HG02938 (cell line): ENCODE results near the gene FAM83F.
A peak's percentile ranks its signal among the peaks of the same experiment; 100 is the strongest.

Source experiments
- ATAC-seq: cut with Tn5 transposase; IDR thresholded peaks from one replicate; pipeline ENCODE4 v1.9.1; 2021; ENCODE audit warnings: mild to moderate bottlenecking, moderate library complexity; ENCODE audit not compliant: unreplicated experiment

Gene FAM83F

DNA sequence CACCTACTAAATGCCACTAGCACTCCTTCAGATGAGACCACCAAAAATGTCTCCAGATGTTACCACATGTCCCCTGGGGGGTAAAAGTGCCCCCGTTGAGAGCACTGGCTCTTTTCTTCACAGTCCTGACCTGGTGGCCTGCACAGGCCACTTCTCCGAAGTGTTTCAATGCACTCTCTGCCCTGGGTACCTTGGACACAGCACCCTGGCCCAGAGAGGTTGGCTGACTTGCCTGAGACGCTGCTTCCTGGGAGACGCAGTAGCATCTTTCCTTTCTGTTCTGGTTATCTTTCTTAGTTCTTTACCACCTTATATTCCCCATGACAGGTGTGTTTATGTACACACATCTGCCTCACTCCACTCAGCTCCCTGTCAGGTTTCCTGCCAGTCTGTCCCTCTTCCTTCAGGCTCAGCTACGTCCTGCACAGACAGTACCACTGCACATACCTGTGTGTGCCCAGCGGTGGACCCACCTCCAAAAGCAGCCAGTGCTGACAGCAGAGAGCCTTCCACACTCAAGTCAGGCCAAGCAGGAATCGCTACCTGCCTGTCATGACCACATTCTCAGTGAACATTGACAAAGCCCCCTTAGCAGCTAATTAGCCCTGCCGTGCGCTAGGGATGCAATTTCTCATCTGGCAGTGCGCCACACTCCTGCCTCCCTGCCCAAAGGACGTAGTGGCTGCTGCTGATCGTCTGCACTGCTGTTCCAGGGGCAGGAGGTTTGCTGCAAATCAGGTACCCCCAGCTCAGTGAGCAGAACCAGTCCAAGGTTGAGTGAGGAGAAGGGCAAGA lies 39.0 kb downstream of the FAM83F start:
- no peak for ATAC-seq

DNA sequence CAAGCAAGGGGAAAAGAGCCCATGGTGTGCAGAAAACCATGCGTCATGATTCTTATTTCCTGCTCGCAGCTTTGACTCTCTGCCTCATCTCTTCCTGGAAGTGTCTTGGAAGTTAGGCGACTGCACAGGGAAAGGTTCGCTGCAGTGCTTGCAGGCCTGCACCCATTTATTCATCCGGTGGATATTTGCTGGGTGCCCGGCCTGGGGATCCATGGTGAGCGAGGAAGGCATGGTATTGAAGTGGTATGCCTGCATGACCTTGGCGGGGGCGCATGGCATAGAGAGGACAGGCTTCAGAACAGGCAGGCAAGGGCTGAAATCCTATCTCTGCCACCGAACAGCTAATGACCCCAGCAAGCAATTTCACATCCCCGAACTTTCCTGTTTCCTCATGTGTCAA lies 40.6 kb downstream of the FAM83F start:
- no peak for ATAC-seq

DNA sequence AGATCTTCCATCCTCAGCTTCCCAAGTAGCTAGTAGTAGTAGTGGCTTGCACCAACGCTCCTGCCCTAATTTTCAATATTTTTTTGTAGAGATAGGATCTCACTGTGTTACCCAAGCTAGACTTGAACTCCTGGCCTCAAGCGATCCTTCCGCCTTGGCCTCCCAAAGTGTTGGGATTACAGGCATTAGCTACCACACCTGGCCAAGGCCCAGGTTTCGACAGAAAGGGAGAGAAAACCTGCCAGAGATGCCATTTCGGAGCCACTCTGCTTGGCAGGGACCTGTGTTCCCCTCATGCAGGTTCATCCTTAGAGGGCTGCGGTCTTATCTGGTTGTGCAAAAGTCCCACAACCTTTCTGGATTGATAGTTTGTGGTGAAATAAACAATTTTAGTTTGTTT lies 41.4 kb downstream of the FAM83F start:
- ATAC-seq, result no peak

GRCh38 chr22:40036591-40037225 lies 42.0 kb downstream of the FAM83F start:
- no peak for ATAC-seq

DNA sequence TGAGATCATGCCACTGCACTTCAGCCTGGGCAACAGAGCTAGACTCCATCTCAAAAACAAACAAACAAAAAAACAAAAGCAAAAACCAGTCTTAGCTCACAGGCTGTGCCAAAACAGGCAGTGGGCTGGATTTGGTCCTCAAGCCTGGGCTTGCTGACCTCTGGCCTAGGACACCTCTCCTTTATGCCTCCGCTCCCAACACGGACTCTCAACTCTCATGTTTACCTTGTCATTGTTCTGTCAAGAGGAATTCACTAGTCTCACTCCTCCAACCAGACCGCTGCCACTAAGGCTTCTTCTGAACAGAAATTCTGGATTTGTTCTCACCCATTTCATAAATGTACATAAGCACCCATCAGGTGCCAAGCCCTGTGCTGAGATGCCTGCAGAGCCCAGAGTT lies 42.6 kb downstream of the FAM83F start:
- ATAC-seq, result no peak

DNA sequence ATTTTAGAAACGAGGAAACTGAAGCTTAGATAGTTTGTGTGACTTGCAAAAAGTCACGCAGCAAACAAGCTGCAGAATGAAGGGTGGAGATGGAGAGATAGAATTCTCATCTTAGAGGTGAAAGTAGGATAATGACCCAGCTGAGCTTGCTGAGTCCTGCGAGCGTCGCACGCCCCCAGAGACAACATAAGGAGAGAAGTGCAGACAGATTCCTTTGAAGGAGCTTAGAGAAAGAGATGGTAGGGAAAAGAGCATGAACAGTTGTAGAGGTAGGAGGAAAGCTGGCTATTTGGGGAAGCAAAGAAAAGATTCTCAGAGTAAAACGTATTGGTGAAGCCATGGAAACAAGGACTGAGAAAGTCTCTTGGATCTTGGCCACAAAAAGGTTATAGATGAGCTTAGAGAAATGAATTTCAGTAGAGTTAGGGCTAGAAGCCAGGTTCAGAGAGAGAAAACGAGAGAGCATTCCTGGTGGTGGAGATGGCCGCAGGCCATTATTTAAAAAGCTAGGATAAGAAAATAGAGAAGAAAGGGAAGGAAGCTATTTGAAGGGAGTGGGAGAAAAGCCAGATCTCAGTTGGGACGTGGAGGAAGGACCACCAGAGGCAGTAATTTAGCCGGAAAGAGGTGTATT lies 44.8 kb downstream of the FAM83F start:
- no peak for ATAC-seq

DNA sequence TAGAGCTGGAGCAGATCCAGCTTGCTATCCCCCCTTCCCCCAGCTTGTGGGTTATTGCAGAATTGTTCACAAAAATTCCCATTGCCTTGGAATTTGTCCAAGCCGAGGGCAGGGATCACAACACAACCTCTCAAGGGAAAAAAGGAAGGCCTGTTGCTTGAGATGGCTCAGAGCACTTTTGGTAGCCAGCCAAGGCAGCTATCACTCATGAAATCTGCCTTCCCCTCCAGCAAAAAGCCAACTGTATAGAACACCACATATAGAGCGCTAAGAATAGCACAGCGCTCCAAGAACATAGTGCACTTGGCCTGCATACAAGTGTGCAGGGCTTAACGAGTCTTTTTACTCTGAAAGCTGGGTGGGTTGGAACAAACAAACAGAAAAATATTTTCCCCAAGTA lies 46.2 kb downstream of the FAM83F start:
- ATAC-seq, result no peak

DNA sequence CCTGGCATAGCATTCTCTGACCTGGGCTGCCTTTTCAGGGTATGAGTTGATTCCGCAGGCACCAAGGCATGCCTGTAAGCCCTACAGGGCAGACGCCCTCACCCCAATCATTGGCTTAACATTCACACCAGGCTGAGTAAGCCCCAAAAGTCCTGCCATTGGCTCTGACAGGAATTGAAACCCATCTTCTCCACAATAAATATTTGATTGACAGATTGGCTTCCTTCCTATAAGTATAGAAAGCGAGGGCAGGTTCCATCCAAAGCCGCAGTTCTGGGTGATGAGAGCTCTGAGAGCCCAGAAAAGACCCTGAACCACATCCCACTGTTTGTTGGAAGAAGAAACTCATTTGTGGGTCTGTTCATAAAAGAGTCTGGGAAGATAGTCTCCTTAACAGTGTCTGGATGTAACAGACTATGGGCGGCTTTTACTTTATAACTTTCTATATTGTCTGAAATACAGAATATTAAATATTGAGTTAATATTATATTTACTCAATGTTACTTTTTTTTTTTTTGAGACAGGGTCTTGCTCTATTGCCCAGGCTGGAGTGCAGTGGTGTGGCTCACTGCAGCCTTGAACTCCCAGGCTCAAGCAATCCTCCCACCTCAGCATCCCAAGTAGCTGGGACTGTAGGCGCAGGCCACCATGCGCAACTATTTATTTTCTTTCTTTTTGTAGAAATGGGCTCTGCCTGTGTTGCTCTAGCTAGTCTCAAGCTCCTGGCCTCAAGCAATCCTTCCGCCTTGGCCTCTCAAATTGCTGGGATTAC lies 46.8 kb downstream of the FAM83F start:
- no peak for ATAC-seq

DNA sequence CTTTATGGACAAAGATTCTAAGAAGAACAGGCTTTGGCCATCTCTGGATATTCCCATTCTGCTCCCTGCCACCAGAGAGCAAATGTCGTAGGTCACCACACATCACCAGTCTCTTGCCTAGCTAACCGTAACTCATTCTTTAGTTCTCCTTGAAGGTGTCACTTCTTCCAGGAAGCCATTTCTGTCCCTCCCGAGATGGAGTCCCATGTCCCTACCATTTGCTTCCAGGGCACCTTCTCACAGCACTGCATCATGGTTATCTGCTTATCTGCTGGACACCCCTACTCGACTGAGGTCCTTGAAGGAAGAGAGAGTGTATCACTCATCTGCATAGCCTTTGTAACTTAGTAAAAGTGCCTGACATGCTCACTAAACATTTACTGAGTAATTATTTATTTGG lies 47.6 kb downstream of the FAM83F start:
- ATAC-seq, result no peak

- ATAC-seq, result no peak
Observed at GRCh38 chr22:40043081-40043480, 48.3 kb downstream of the FAM83F start.

GRCh38 chr22:40043793-40044101 lies 49.0 kb downstream of the FAM83F start:
- ATAC-seq, result no peak

- ATAC-seq, result peak; percentile 79
Observed at GRCh38 chr22:40044102-40044869, 49.5 kb downstream of the FAM83F start.

- ATAC-seq, result peak; percentile 11
Observed at GRCh38 chr22:40044870-40045834, 50.4 kb downstream of the FAM83F start.

DNA sequence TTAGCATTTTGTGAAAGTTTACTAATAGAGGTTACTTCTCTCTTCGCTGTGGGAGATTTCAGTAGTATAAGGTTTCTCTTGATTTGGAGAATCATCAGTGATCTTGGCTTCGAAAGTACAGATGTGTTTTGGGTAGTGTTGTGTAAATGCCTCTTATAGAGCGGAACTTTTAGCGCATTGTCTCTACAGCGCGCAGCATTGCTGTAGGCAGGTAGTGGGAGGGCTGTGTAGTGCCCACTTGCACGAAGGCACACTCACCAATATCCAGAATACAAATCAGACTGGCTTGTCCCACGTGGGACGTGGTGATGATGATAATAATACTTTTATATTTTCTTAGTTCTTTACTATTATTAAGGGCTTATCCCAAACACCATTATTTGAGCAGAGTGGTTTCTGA lies 51.4 kb downstream of the FAM83F start:
- no peak for ATAC-seq

DNA sequence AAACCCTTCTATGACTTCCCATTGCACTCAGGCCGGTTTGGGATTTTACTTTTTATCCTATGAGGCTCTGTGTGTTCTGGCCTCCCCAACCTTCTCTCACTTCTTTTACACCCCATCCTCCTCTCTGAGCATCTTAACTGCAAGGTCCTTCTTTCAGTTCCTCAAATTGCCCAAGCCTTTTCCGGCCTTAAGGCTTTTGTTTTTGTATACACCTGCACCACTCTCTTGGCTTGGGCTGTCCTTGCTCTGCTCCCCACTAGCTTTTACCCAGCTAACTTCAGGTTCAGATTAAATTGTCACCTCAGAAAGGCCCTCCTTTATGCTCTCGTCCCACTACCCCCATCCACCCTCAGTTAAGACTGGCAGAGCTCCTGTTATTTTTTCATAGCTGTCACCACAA lies 55.5 kb downstream of the FAM83F start:
- ATAC-seq, result peak; percentile 82

DNA sequence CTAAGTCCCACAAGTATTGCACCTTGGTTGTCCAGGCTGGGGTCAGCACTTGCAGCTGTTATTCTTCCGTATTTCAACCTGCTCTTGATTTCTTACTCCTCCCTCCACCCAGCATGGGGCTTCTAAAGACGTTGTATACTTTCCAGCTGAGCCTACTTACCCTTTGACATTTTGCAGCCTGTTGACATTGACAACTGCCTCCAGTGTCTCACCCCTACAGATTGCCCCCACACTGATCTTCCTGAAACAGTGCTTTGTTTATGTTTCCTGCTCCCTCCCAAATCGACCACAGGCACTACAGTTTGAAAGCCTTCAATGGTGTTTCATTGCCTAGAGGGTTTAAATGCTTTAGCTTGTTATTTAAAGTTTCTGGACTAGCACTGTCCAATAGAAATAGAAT lies 56.6 kb downstream of the FAM83F start:
- no peak for ATAC-seq

DNA sequence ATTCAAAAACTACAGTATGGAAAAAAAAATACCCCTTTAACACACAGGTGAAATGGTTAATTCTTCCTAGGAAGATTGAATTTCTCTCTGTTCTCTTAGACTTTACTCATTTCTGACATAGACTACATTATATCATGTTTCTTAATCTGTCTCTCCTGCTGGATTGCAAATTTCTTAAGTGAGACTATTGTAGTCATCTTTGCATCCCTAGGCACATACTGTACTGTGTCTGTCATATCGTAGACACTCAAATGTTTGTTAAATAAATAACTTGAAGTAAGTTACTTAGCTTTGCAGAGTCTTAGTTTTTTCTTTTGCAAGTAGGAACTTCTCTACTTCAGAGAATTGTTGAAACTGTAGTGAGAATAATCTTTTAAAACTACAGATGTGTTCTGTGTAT lies 58.7 kb downstream of the FAM83F start:
- ATAC-seq, result no peak

GRCh38 chr22:40054486-40054885 lies 59.7 kb downstream of the FAM83F start:
- ATAC-seq, result no peak

- ATAC-seq, result peak; percentile 87
Observed at GRCh38 chr22:40055143-40055883, 60.6 kb downstream of the FAM83F start.
